CD4-positive, alpha-beta T cell treated with Interleukin-10 for 1 hour (primary cell): Measurements from ENCODE around the gene PMAIP1.
"Not testable (repeated sequence)": the region's sequence is repeated elsewhere in the genome, so short reads cannot be mapped to it uniquely, and the experiment has no call there.

Experiments used
- DNase-seq: peaks from one replicate; pipeline ENCODE4 v3.0.0-alpha.2; 2020

PMAIP1 gene

GRCh38 chr18:59885579-59886163 is 14.1 kb upstream of the PMAIP1 start:
- peak; percentile 44 for DNase-seq

DNA sequence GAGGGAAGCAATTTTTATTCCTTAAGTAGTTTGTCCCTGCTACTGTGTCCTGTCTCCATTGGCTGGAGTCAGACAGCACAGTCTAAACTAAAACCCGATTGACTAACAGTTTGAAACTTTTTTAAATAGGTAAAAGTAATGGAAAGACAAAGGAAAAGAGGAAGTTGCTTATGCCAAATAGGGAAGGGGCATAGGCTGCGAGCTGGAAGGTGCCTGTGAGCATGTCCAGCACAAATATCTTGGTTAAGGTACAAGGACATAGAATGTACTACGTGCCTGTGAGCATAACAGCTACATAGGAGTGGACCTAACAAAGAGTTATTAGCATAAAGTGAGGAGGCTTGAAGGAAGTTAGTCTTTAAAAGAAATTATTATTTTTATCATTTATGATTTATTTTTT is 13.4 kb upstream of the PMAIP1 start:
- DNase-seq: not testable (repeated sequence)

DNA sequence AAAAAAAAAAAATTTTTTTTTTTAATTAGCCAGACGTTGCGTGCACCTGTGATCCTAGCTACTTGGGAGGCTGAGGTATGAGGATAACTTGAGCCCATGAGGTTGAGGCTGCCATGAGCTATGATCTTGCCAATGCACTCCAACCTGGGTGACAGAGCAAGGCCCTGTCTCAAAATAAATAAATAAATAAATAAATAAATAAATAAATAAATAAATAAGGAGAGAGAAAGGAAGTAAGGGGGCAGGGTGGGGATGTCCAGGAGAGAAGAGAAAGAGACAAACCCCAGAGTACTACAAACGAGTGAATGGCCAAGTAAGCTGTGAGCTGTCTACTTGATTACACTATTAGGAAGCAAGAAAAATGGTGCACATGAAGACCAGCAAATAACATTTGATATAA is 7.7 kb upstream of the PMAIP1 start:
- DNase-seq: no peak

DNA sequence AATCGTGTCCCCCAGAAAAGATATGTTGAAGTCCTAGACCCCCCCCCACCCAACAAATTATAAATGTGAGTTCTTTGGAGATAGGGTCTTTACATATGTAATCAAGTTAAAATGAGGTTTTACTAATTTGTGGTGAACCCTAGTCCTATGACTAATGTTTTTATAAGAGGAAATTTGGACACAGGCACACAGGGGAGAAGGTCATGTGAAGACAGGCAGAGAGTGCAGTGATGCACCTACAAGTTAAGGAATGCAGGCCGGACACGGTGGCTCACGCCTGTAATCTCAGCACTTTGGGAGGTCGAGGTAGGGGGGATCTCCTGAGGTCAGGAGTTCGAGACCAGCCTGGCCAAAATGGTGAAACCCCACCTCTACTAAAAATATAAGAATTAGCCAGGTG is 5.8 kb upstream of the PMAIP1 start:
- no peak for DNase-seq

DNA sequence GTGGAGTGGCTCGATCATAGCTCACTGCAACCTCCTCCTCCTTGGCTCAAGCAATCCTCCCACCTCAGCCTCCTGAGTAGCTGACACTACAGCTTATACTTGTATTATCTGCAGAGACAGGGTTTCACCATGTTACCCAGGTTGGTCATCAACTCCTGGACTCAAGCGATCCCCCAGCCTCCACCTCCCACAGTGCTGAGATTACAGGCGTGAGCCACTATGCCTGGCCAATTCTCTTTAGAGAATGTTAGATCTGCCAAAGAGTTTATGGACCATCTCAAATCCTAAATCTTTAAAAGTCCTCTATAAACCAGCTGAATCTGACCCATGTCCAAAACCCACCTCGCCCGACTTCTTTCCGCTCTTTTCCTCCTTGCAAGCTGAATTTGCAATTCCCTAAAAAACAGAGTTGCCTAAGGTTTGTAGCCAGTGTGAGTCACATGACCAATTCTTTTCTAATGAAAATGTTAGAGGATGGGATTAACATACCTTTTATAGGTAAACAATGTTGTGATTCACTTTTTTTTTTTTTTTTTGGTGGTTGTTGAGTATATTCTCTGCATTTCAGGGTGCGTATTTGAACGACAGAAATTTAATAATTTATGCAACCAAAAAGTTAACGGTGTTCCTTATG is 2.4 kb upstream of the PMAIP1 start:
- no peak for DNase-seq

- no peak for DNase-seq
Observed at GRCh38 chr18:59898093-59898492, 1.7 kb upstream of the PMAIP1 start.

DNA sequence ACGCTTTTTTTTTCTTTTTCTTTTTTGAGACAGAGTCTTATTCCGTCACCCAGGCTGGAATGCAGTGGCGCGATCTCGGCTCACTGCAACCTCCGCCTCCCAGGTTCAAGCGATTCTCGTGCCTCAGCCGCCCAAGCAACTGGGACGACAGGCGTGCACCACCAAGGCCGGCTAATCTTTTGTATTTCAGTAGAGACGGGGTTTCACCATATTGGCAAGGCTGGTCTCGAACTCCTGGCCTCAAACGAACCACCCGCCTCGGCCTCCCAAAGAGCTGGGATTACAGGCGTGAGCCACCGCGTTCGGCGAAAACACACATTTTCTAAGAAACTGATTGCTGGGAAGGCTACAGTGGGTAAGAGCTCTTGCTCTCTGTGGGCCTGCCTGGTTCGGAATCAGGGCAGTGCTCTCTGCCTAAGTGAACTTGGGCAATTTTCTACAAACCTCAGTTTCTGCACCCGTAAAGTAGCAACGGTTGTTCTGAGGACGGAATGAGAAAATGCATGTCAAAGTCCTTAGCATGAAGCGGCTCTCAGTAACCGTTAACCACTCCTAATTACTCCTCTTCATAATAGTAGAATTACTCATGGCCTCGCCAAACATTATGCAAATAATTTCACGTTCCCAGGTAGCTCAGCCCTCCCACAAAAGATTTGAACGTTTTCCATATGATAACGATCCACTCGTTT is 1.0 kb upstream of the PMAIP1 start:
- no peak for DNase-seq

DNA sequence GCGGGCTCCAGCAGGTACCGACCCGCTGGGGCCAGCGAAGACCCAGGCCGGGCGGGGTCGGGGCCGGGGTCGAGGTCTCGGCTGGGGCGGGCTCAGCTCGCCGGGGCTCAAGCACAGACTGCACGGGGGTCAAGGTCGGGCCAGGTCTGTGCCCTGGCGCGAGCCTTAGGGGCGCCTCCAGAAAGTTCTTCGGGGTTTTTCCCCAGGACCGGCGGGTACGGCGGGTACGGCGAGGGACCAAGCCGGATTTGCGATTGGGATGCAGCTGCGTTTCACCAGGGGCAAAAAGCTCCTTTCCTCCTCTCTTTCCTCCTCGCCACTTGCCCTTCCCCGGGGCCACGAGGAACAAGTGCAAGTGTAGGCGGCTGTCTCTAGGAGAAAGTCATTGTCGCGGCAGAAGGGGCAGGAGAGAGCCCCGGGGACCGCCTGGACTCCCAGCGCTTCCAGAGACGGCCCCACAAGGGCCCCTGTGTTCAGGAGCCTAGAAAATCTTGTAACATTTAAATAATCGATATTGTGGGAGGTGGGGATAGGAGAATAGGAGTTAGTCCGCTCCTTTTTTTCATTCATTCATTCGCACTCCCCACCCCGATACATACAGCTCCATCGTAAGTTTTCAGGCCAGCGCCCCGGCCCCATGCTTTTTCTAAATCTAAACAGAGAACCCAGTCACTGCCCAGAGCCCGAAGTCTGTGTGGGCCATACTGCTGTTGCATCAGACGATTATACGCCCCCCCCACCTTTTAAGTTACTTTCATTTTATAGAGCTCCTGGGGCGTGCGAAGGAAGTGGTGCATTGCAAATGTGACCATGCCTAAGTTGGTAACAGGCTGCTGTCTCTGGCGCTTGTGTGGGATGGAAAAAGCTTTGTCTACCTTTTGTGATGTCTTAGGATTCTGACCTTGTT is 679 bp downstream of the PMAIP1 start:
- DNase-seq: peak; percentile 81

- peak; percentile 52 for DNase-seq
Observed at GRCh38 chr18:59902131-59902992, 2.6 kb downstream of the PMAIP1 start.

- no peak for DNase-seq
Observed at GRCh38 chr18:59902993-59903610, 3.3 kb downstream of the PMAIP1 start.

- no peak for DNase-seq
Observed at GRCh38 chr18:59904011-59904601, 4.3 kb downstream of the PMAIP1 start.

GRCh38 chr18:59905686-59906091 is 5.9 kb downstream of the PMAIP1 start:
- no peak for DNase-seq

GRCh38 chr18:59906203-59906602 is 6.4 kb downstream of the PMAIP1 start:
- DNase-seq: no peak

DNA sequence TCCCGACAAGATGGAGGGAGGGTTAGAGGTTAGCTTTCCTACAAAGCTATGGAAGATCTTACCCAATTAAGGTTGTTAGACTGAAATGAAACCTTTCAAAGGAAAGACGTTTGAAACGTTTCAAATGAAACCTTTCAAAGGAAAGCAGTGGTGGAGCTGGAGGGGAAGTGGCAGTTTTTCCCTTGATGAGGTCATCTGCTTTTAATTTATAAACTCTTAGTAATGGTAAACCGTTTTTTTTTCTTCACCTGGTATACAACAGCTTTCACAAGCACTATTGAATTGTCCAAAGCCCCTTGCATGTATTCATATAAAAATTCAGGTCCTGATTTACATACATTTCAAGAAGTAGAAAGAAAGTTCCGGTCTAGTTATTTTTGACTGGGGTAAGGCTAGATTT is 7.4 kb downstream of the PMAIP1 start:
- DNase-seq: no peak

GRCh38 chr18:59907660-59908059 is 7.9 kb downstream of the PMAIP1 start:
- no peak for DNase-seq

DNA sequence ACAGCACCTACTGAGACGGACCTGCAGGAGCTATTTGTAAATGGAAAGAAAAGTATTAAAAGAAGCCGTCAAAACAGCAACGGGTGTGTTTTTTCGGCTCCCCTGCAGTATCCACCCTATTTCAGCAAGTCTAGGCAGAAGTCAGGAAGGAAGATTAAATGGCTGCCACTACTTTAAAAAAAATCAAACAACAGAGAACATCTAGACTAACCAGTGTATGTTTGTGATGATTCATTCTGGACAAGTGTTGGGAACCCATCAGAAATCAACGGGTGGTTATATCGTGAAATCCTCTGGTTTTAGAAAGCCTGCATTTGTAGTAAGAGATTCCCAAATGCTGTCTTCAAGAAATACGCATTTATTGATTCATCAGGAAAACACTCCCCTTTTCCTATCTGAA is 9.0 kb downstream of the PMAIP1 start:
- DNase-seq: no peak

- no peak for DNase-seq
Observed at GRCh38 chr18:59909289-59910036, 9.7 kb downstream of the PMAIP1 start.

DNA sequence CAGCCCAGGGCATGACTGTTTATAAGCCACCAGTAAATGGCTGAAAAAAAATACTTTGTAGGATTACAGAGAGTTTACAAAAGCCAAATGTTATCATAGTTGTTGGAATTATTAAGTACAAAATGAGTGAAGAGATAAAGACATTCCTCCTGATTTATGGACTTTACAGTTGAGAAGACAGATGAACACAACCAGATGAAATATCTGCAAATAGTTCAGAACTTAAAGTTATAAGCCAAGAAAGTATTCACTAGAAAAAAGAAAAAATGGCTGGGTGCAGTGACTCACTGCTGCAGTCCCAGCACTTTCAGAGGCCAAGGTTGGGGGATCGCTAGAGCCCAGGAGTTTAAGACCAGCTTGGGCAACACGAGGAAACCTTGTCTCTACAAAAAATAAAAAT is 11.2 kb downstream of the PMAIP1 start:
- DNase-seq: no peak

GRCh38 chr18:59911600-59911999 is 11.8 kb downstream of the PMAIP1 start:
- DNase-seq: no peak

DNA sequence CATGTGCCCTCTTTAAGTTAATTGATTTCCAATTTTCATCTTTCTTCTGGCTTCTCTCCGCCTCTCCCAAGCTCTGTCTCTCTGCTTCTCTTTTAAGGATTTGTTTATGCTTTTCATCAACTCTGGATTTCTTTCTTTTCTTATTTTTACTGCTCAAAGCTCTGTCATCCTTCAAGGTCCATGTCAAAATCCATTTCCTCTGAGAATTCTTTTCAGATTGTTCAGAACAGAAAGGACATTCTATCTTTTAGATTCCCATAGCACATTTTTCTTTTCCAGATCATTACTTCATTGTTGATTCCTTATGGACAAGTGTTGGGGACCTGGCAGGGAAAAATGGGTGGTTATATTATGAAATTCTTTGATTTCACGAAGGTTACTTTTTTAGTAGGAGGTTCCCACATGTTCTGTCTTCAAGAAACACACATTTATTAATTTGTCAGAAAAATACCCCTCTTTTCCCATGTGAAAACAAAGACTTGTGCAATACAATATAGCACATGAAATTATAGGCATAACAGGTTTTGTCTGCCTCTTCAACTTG is 12.3 kb downstream of the PMAIP1 start:
- DNase-seq: no peak
